Panc1 (cell line): ENCODE measurements around the gene ETFRF1. TPM values are rescaled to one million over a fixed set of nuclear protein-coding genes. Genes with fewer than 3 reads are reported as not detected.

Experiments
- ATAC-seq: fragments of 200-7000 bp; cut with Tn5 transposase; 2 replicates; pipeline ENCODE4 v1.9.1; 2020; ENCODE audit warnings: mild to moderate bottlenecking, moderate library complexity
- BruUV-seq: library from RNA; stranded (reverse); fragments of 400-500 nt; replicated peaks from 2 replicates; lab custom pipeline; 2021; lab: Mats Ljungman, UMichigan
- CTCF ChIA-PET: fragments of 300-600 bp; sonication (Branson Sonifier 250); formaldehyde crosslinking; loops from one replicate; lab custom pipeline; 2022; ENCODE audit warnings: antibody characterized with exemption; lab: Charles Lee
- POLR2A ChIA-PET: fragments of 300-600 bp; sonication (Branson Sonifier 250); formaldehyde crosslinking; loops from one replicate; lab custom pipeline; 2022; ENCODE audit warnings: antibody characterized with exemption; lab: Charles Lee
- DNase-seq: peaks from one replicate; pipeline ENCODE4 v3.0.0-alpha.2; 2010; ENCODE audit warnings: low read depth, low spot score
- H3K27ac ChIP-seq: 2 replicates; pipeline ENCODE4 v1.5.1; 2011; ENCODE audit warnings: mild to moderate bottlenecking, low read length, inconsistent platforms
- H3K27me3 ChIP-seq: fragments of 200-500 bp; sonication (Bioruptor generic); 2 replicates; pipeline ENCODE4 v1.6.0; 2014; ENCODE audit warnings: low read length, inconsistent platforms; ENCODE audit not compliant: control insufficient read depth, insufficient read depth
- H3K36me3 ChIP-seq: fragments of 200-500 bp; sonication (Bioruptor generic); 2 replicates; pipeline ENCODE4 v1.5.1; 2014; ENCODE audit warnings: inconsistent platforms, mild to moderate bottlenecking, low read length, moderate library complexity; ENCODE audit not compliant: control insufficient read depth, insufficient read depth
- H3K4me1 ChIP-seq: 2 replicates; pipeline ENCODE4 v1.5.1; 2011; ENCODE audit warnings: inconsistent platforms, mild to moderate bottlenecking, low read length, moderate library complexity; ENCODE audit not compliant: control insufficient read depth, insufficient read depth
- H3K4me3 ChIP-seq, 2 experiments: 2 replicates each; pipeline ENCODE4 v1.5.1; 2011 to 2012; ENCODE audit warnings: low read depth in 2 of 2, low read length in 2 of 2, mild to moderate bottlenecking in 2 of 2, inconsistent platforms in 1 of 2, moderate library complexity in 1 of 2
- H3K9me3 ChIP-seq: fragments of 200-500 bp; sonication (Bioruptor generic); 2 replicates; pipeline ENCODE4 v1.5.1; 2014; ENCODE audit warnings: low read depth, mild to moderate bottlenecking, inconsistent platforms, low read length, moderate library complexity; ENCODE audit not compliant: control insufficient read depth, insufficient read depth
- POLR2AphosphoS5 ChIP-seq: IDR thresholded peaks from 2 replicates; pipeline ENCODE4 v1.6.1; 2012; ENCODE audit warnings: mild to moderate bottlenecking, low read depth, low read length, moderate library complexity
- SIN3A ChIP-seq: IDR thresholded peaks from 2 replicates; pipeline ENCODE4 v1.6.1; 2012; ENCODE audit warnings: low read depth, mild to moderate bottlenecking, low read length, moderate library complexity, borderline replicate concordance; ENCODE audit not compliant: insufficient read depth
- TCF7L2 ChIP-seq: IDR thresholded peaks from 2 replicates; pipeline ENCODE4 v1.6.1; 2011; ENCODE audit warnings: mild to moderate bottlenecking, low read depth, low read length, inconsistent platforms
- in situ Hi-C: cut with HindIII; loops from 2 replicates; pipeline ENCODE4 v1.10.0; 2016; ENCODE audit warnings: low sequenced_read_pairs, low pct_unique_long_range_greater_than_20kb
- intact Hi-C: fragments of 100-400 bp; cut with micrococcal nuclease; formaldehyde crosslinking; loops from one replicate; pipeline ENCODE4 v1.10.0; 2022; ENCODE audit not compliant: unreplicated experiment
- total RNA-seq: library from RNA; stranded (reverse); gene quantifications from one replicate; pipeline ENCODE4 v1.2.1, GENCODE V29; 2021; ENCODE audit not compliant: unreplicated experiment
- TF ChIP-seq, protein P1 (sequence below): fragments of 450-650 bp; IDR thresholded peaks from 2 replicates; pipeline ENCODE4 v1.5.1; 2017; ENCODE audit warnings: mild to moderate bottlenecking
- TF ChIP-seq, protein P2 (sequence below), 2 experiments: IDR thresholded peaks; 2 replicates each; pipeline ENCODE4 v1.6.1; 2011 to 2012; ENCODE audit warnings: low read depth in 2 of 2, control low read depth in 1 of 2, low read length in 1 of 2, mild to moderate bottlenecking in 1 of 2, moderate library complexity in 1 of 2; ENCODE audit not compliant: insufficient read depth in 1 of 2

The ETFRF1 gene
- total RNA-seq, 1 experiment from 2014 or later, result 12.6 TPM

DNA sequence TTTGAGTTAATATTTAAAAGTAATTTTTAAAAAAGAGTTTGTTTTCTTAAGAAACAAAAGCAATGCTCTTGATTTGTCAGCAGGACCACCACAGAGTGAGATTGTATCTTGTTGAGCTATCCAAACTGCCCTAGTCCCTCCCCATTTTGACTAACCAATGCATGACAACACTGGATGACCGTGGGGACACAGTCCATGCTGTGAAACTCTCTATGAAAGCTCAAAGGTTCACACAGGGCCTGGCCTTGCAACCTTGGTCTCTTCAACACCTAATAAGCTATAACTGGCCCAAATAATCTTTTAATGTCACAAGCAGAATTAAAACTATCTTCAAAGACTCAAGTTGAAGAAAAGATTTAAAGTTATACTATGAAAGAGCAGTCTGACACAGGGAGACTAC lies 13.5 kb downstream of the ETFRF1 start:
- ChIA-PET POLR2A (no interaction called here), CTCF (interaction anchor here (0.9 kb wide), 1 partner anchor 33 kb away, joined by 3 read pairs; no protein-coding TSS in a partner anchor)
- in situ Hi-C loops, result no loop called here
- Histone ChIP-seq H3K36me3 (peaks cover 14% of the 10 kb centered on the region), H3K9me3 (no peaks in the 10 kb centered on the region), H3K4me3 (no peak overlapping the region), H3K27ac (no peak overlapping the region), H3K27me3 (no peaks in the 10 kb centered on the region), H3K4me1 (no peaks in the 10 kb centered on the region)
- no peak for ATAC-seq
- no peak for DNase-seq
- TF ChIP-seq TCF7L2 (no peak), POLR2AphosphoS5 (no peak), SIN3A (no peak)
- TF ChIP-seq, protein P1, sequence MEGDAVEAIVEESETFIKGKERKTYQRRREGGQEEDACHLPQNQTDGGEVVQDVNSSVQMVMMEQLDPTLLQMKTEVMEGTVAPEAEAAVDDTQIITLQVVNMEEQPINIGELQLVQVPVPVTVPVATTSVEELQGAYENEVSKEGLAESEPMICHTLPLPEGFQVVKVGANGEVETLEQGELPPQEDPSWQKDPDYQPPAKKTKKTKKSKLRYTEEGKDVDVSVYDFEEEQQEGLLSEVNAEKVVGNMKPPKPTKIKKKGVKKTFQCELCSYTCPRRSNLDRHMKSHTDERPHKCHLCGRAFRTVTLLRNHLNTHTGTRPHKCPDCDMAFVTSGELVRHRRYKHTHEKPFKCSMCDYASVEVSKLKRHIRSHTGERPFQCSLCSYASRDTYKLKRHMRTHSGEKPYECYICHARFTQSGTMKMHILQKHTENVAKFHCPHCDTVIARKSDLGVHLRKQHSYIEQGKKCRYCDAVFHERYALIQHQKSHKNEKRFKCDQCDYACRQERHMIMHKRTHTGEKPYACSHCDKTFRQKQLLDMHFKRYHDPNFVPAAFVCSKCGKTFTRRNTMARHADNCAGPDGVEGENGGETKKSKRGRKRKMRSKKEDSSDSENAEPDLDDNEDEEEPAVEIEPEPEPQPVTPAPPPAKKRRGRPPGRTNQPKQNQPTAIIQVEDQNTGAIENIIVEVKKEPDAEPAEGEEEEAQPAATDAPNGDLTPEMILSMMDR, result no peak
- TF ChIP-seq, protein P2, sequence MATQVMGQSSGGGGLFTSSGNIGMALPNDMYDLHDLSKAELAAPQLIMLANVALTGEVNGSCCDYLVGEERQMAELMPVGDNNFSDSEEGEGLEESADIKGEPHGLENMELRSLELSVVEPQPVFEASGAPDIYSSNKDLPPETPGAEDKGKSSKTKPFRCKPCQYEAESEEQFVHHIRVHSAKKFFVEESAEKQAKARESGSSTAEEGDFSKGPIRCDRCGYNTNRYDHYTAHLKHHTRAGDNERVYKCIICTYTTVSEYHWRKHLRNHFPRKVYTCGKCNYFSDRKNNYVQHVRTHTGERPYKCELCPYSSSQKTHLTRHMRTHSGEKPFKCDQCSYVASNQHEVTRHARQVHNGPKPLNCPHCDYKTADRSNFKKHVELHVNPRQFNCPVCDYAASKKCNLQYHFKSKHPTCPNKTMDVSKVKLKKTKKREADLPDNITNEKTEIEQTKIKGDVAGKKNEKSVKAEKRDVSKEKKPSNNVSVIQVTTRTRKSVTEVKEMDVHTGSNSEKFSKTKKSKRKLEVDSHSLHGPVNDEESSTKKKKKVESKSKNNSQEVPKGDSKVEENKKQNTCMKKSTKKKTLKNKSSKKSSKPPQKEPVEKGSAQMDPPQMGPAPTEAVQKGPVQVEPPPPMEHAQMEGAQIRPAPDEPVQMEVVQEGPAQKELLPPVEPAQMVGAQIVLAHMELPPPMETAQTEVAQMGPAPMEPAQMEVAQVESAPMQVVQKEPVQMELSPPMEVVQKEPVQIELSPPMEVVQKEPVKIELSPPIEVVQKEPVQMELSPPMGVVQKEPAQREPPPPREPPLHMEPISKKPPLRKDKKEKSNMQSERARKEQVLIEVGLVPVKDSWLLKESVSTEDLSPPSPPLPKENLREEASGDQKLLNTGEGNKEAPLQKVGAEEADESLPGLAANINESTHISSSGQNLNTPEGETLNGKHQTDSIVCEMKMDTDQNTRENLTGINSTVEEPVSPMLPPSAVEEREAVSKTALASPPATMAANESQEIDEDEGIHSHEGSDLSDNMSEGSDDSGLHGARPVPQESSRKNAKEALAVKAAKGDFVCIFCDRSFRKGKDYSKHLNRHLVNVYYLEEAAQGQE (IDR thresholded peaks at IDR 0.05; ENCODE audit: insufficient read depth in 1 of 2, low read depth in 2 of 2, low read length in 1 of 2), result no peak
- intact Hi-C loops, result no loop called here
- no TSS peak for BruUV-seq

DNA sequence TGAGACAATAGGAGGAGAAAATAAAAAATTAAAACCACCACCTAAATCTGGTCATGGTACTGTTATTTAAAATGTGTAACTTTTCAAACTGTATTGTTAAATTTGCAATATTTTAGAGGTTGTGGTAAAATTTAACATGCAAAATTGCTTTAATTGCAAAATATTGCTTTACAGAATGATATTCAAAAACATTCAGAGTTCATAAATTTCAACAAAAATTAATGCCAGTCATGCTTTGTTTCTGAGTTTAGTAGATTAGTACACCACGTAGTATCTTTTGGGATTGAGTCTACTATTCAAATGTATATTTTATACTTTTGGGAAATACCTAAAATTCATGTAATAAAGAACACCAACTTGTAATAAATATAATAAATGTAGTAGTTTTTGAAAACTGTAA lies 18.3 kb downstream of the ETFRF1 start:
- no peak overlapping the region for H3K27ac ChIP-seq
- ChIA-PET CTCF (interaction anchor here (0.8 kb wide), 1 partner anchor 18 kb away, joined by 5 read pairs; the partner anchor contains the start of genes DNAI7 and ETFRF1), POLR2A (interaction anchor here (0.6 kb wide), 1 partner anchor 174 kb away, joined by 5 read pairs; no protein-coding TSS in a partner anchor)
- H3K4me1 ChIP-seq, result no peaks in the 10 kb centered on the region
- no peak overlapping the region for H3K4me3 ChIP-seq
- no peak for TF ChIP-seq POLR2AphosphoS5
- no peak for DNase-seq
- peaks cover 11% of the 10 kb centered on the region for H3K36me3 ChIP-seq
- H3K9me3 ChIP-seq, result no peaks in the 10 kb centered on the region
- no TSS peak for BruUV-seq
- ATAC-seq, result no peak
- H3K27me3 ChIP-seq, result no peaks in the 10 kb centered on the region
- intact Hi-C loops, result no loop called here
- in situ Hi-C loops, result no loop called here

DNA sequence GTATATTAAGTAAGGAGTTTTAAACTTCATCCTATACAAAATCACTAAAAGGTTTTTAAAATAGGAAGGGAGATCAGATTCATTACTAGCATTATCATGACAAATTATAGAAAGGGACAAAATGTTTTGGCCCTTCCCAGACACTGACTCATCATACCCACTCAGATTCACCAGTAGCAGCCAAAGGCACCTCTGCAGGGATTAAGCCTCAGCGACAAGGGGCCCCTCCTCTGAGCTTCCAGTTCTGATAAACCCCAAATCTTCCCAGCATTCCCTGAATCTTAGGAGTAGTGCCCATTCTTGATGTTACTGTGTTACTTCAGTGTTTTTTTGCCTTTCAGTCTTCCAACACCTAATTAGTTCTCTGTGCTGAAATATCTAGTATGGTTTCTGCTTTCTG lies 41.2 kb downstream of the ETFRF1 start:
- intact Hi-C loops (no loop called here), in situ Hi-C loops (no loop called here)
- TF ChIP-seq, protein P2 (IDR thresholded peaks at IDR 0.05; ENCODE audit: insufficient read depth in 1 of 2, low read depth in 2 of 2, low read length in 1 of 2), result no peak
- no peak for TF ChIP-seq POLR2AphosphoS5
- TF ChIP-seq TCF7L2, result no peak
- TF ChIP-seq, protein P1, result no peak
- TF ChIP-seq SIN3A, result no peak
- ChIA-PET POLR2A (no interaction called here), CTCF (interaction anchor here (2.5 kb wide), 1 partner anchor 151 kb away, joined by 8 read pairs; no protein-coding TSS in a partner anchor)
- no TSS peak for BruUV-seq
- no peaks in the 10 kb centered on the region for H3K27me3 ChIP-seq
- no peak overlapping the region for H3K27ac ChIP-seq
- H3K4me1 ChIP-seq, result no peaks in the 10 kb centered on the region
- ATAC-seq (no peak), DNase-seq (no peak)
- no peaks in the 10 kb centered on the region for H3K9me3 ChIP-seq
- H3K36me3 ChIP-seq, result peaks cover 3% of the 10 kb centered on the region; the same call in 1 of the 2 replicates
- no peak overlapping the region for H3K4me3 ChIP-seq
